ENCODE measurements around the gene KIFC1.
A peak's percentile ranks its signal among the peaks of the same experiment; 100 is the strongest.
"Not testable (repeated sequence)": the region's sequence is repeated elsewhere in the genome, so short reads cannot be mapped to it uniquely, and the experiment has no call there.

Gene KIFC1

DNA sequence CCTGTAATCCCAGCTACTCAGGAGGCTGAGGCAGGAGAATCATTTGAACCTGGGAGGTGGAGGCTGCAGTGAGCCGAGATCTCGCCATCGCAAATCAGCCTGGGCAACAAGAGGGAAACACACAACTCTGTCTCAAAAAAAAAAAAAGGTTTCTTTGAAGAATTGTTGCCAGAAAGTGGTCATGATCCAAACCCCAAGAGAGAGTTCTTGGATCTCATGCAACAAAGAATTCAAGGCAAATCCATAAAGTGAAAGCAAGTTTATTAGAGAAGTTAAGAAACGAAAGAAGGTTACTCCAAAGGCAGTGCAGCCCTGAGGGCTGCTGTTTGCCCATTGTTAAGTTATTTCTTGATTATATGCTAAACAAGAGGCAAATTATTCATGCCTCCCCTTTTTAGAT is 14.5 kb upstream of the KIFC1 start:
- no peak for DNase-seq

DNA sequence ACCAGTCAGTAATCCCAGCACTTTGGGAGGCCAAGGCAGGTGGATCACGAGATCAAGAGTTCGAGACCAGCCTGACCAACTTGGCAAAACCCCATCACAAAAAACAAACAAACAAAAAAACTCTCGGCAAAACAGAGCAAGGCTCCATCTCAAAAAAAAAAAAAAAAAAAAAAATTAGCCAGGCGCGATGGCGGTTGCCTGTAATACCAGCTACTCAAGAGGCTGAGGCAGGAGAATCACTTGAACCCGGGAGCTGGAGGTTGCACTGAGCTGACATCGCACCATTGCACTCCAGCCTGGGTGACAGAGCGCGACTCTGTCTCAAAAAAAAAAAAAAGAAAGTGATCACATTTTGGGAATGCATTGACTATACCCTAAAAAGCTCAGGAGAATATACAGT is 12.4 kb upstream of the KIFC1 start:
- DNase-seq: not testable (repeated sequence)

DNA sequence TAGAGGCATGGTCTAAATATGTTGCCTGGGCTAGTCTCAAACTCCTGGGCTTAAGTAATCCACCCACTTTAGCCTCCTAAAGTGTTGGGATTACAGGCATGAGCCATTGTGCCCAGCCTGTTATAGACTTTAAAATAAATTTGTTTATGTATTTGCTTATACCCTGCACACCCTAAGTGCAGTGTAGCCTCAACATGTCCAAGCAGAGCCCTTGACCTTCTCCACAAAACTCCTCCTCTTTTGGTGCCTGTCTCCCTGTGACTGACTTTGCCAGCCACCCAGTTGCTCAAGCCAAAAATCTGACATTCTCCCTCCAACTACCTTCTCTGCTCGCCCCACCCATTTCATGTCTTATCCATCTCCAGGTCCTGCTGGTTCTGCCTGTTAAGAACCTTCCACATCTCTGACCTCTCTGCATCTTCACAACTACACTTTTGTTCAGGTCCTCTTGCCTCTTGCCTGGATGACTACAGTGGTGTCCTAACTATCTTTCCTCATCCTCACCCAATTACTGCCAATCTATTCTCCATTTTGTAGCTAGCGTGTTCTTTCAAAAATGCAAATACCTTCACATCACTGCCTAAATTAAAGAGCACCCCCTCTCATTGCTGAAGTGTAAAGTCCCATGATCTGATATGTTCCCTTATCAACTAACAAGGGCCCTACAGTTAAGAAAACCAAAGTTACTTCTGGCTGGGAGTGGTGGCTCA is 11.2 kb upstream of the KIFC1 start:
- no peak for DNase-seq

DNA sequence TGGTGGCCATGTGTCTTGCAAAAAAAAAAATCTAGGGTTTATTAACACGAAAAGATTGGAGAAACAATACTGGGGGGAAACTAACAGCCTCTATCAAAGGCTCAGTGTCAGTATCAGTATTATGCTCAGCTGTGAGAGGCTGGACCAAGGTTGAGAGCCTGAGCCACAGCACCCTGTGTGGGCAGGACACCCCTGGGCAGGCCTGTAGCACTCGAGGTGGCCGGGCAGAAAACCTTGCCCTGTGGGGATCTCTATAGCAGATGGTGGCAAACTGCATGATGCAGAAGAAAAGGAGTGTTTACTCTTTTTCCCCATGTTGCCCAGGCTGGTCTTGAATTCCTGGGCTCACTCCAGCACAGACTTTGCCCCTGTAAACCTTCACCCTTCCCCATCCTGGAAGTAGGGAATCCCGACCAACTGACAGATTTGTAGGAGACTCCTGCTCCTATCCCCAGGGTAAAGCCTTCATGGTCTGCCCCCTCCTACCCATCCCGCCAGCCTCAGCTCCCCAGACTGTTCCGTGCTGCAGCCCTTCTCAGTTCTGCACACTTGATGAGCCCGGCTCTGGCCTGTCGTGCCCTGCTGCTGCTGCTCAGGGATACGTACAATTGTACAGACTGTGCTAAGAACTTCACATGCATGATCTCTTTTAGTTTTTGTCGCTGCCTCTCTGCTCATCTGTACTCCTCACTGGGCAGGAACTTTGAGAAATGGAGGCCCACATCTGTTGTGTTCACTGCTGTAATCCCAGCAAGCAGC is 8.0 kb upstream of the KIFC1 start:
- DNase-seq: no peak

DNA sequence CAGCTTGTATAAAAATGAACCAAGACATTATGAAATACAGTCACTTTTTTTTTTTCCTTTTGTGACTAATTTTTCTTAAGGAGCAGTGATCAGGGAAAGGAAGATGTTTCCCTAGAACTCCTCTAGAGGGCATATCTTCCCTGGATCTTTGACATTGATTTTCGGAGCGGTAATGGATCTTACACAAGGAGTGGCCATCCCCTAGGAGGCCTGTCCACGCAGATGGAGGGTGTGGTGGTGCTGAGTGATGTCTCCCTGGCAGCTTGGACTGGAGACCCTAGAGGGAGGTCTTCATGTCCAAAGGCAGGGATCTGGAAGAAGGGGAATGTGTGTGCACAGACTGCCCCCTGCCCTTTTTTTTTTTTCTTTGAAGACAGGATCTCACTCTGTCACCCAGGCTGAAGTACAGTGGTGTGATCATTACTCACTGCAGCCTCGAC is 7.0 kb upstream of the KIFC1 start:
- no peak for DNase-seq

DNA sequence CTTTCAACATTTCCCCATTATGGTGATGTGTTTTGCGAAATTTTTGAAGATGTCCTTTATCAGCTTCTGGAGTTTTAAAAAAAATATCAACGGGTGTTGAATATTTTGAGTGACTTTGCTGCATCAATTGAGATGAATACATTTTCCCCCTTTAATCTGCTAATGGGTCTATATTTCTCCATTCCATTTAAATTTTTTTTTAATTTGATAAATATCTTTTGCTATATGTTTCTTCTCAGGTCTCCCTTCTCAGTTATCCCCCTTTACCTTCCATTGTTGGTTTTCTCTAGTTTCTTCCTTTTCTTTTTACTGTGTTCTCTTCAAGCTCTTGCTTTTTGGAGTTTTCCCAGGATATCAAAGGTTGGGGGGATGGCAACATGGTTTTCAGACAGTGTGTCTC is 1.4 kb upstream of the KIFC1 start:
- DNase-seq: no peak

DNA sequence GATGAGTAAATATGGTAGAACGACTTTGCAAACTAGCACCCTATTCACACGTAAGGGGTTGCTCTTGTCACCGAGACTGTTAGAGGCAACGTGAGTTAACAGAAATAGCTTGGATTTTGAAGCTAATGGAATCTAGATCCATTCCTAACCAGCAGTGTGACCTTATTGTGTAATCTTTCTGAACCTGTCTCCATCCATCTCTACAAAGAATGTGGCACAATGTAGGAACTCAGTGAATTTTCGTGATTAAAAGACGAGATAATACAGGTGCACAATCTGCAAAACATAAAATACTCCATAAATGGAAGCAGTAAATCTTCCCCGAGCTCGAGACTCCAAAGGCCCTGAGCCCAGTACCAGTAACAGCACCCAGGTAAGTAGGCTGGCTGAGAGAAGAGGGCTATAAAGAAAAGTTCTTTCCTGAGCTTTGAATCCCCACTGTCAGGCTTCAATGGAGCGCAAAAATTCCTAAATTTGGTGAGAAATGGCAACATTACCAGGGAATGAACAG is 801 bp upstream of the KIFC1 start:
- DNase-seq: no peak

DNA sequence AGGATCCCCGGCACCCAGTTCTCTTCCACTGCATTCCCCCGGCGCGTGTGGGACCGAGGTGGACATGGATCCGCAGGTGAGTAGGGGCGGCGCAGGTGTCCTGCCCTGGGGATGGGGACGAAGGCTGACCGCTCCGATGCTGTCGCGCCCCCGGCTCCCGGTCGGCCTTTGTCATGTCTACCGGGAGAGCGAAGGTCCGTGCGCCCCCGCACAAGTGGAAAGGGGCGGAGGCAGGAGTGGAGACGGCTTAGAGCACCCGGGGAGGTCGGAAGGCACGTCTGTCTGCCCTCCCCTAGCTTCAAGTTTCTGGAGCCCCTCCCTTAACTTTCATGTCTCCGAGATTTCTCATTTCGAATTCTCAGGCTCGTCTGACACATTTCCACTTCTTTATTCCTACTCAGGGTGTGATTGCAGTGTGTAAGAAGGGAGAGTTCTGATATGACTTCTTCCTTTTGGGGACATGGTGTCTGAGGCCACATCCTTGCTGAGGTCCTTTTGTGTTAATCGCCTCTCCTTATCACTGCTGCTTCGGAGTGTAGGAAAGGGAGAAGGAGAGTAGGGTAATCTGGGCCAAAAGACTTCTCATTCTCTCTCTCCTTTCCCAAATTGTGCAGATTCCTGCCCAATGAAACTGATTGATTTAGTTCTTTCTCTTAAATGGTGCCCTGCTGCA is 435 bp downstream of the KIFC1 start:
- DNase-seq: peak; percentile 68

DNA sequence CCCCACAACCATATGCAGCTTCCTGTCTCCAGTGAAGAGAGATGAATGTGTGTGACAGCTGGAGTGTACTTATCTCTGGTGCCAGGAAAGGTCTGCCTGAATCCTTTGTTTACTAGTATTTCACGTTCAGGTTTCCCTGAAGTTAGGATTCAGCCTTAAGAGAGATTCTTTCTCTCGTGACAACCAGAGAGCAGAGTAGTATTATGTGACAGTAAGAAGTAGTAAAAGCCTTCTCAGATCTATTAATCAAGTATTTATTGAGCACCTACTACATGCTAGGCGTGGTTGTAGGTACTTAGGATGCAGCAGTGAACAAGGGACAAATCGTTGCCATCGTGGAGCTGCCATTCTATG is 949 bp downstream of the KIFC1 start:
- no peak for DNase-seq

DNA sequence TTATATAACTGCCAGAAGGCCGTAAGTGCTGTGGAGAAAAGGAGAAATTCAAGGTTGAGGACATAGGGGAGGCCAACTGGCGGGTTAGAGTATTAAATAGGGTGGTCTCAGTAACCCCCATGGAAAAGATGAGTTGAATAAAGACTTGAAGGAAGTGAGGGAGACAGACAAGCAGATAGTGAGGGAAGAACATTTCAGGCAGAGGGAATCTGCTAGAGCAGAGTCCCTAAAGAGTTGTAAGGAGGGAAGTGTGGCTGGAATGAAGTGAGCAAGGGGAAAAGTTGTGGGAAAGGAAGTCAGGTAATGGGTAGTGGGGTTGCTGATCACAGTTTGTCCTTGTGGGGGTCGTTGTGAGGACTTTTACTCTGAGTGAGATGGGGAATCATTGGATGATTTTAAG is 1.4 kb downstream of the KIFC1 start:
- no peak for DNase-seq

DNA sequence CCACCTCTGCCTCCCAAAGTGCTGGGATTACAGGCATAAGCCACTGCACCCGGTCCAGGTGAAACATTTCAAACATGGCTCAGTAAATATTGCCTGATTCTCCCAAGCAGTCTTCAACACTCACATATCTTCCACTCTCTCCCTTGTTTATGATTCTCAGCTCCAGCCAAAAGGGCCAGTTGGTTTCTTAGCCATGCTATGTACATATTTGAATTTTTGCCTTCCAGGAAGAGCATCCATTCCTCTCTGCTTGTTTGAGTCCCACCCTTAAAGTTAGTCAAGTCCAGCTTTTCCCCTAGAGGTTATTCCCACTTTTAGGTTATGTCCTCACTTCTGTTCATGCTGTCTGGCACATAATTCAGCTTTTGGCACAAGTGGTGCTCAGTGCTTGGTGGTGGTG is 5.9 kb downstream of the KIFC1 start:
- no peak for DNase-seq

DNA sequence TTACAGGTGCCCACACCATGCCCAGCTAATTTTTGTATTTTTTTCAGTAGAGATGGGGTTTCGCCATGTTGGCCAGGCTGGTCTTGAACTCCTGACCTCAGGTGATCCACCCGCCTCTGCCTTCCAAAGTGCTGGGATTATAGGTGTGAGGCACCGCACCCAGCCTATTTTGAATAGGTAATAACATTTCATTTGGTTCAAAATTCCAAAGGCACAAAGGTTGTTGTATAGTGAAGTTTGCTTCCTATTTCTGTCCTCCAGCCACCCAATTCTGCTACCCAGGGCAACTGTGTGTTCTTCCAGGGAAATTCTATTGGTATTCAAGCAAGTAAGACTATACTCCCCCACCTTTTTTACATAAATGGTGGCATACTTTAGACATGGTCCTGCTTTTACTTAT is 7.0 kb downstream of the KIFC1 start:
- DNase-seq: not testable (repeated sequence)

DNA sequence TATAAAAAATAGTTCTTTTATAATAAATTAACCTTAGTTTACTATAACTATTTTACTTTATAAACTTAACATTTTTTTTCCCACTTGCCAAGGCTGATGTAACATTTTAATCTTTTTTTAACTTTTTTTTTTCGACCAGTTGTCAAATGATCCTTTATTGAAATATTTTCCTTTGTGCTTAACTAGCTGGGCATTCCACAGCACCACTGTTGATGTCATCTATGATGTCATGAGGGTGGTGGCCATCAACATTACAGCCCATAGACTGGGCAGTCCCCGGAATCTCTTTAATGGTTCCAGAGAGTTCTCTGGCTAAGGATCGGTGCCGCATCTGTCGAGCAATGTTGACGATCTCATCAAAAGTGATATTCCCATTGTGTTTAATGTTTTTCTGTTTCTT is 8.3 kb downstream of the KIFC1 start:
- DNase-seq: not testable (repeated sequence)

DNA sequence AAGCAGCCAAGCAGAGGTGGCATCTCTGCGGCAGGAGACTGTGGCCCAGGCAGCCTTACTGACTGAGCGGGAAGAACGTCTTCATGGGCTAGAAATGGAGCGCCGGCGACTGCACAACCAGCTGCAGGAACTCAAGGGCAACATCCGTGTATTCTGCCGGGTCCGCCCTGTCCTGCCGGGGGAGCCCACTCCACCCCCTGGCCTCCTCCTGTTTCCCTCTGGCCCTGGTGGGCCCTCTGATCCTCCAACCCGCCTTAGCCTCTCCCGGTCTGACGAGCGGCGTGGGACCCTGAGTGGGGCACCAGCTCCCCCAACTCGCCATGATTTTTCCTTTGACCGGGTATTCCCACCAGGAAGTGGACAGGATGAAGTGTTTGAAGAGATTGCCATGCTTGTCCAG is 13.3 kb downstream of the KIFC1 start:
- no peak for DNase-seq

DNA sequence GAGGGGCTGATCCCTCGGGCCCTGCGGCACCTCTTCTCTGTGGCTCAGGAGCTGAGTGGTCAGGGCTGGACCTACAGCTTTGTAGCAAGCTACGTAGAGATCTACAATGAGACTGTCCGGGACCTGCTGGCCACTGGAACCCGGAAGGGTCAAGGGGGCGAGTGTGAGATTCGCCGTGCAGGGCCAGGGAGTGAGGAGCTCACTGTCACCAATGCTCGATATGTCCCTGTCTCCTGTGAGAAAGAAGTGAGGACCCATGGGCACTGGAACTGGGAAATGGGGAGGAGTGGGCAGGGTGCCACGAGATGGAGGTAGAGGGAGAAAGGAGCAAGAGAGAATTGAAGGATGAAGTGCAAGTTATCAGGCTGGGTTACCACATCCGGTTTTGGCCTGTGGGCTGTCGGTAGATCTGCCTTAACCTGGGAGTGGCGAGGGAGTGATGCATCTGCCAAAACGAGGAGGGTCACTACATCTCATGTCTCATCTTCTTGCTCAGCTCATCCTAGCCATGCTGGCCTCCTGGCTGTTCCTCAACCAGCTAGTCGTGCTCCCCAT is 13.8 kb downstream of the KIFC1 start:
- no peak for DNase-seq

DNA sequence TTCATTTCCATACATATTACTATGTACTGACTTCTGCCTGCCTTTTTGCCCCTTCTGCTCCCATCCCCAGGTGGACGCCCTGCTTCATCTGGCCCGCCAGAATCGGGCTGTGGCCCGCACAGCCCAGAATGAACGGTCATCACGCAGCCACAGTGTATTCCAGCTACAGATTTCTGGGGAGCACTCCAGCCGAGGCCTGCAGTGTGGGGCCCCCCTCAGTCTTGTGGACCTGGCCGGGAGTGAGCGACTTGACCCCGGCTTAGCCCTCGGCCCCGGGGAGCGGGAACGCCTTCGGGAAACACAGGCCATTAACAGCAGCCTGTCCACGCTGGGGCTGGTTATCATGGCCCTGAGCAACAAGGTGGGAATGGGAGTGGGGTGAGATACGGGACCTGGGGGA is 14.5 kb downstream of the KIFC1 start:
- DNase-seq: no peak

DNA sequence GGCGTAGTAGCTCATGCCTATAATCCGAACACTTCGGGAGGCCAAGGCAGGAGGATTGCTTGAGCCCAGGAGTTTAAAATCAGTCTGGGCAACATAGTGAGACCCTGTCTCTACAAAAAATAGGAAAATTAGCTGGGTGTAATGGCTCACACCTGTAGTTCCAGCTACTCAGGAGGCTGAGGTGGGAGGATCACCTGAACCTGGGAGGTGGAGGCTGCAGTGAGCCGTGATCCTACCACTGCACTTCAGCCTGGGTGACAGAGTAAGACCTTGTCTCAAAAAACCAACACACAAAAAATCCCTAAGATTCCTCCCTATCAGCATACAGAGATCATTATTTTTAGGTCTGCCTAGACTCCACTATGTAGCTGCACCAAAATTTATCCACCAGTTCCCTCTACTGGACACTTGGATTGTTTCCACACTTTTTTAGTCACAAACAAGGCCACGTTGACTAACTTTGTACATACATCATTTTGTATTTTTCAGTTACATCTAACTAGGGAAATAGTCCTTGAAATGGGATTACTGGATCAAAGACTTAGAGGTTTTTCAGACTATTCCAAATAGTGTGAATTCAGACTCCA is 15.6 kb downstream of the KIFC1 start:
- DNase-seq: no peak

DNA sequence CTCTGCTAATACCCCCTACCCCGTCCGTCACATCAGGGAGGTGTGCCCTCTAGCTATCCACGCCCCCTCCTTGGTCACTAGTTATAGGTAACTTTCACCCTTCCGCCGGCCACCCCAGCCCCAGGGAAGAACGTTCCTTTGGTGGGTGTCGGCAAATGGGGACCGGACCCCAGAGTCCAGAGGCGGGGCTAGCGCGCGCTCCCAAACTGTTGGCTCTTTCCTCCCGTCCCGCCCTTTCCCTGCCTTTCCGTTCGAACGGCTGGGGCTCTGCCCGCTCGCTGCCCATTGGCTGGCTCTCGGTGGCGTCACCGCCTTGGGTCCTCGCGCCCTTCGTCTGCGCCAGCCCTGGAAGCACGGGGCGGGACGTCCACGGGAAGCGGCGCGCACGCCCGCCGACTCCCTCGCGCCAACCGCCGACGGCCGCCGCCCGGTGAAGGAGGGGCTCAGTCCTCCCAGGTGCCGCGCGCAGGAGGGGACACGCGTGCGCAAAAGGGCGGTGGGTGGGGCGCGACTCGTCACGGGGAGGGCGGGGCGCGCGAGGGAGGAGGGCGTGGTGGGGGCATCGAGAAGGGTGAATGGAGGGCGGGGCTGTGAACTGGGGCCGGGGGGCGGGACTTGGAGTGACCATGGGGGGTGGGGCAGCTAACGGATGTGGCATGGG is 18.6 kb downstream of the KIFC1 start:
- DNase-seq: peak; percentile 97

DNA sequence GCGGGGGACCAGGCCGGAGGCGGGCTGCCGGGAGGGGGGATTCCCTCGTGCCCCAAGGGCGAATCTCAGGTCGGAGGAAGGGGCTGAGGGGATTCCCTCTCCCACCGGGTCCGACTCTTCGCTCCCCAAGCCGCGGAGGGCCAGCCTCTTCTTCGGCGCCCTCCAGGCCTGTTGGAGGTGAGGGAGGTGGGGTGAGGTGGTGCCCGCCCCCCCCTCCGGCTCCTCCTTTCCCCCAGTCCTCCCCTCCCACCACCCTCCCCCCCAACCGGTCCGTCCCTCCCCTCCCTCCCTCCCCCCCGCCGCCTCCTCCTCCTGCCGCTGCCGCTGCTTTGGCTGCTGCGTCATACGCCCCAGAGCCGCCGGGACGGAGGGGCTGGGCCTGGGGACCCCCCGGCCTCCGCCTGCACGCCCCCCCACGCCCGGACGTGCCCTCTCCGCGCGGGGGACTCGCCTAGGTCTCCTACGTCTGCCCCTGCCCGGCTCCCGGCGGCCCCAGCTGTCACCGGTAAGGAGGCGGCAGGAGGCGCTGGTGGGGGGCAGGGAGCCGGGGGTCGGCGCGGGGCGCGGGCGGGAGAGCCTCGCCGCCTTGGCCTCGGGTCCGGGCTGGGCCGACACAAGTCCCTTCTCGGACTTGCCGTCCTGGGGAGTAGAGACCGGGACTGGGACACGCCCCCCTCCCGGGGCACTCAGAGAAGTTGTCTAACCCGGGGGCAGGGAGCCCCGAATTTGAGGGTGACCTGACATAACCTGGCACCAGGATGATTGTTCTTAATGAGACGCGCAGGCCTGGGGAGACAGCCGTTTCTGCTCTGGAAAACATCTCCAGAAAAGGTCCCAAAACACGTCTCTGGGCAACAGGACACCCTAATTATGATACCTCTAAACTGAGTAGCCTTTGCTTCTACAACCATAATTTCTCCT is 19.3 kb downstream of the KIFC1 start, which contains the start of gene PHF1:
Gene PHF1 (plus strand): TSS at position 304 of the 921 bp plus-strand sequence. CDS start 1,250 bp downstream, outside the sequence.
- no peak for DNase-seq

DNA sequence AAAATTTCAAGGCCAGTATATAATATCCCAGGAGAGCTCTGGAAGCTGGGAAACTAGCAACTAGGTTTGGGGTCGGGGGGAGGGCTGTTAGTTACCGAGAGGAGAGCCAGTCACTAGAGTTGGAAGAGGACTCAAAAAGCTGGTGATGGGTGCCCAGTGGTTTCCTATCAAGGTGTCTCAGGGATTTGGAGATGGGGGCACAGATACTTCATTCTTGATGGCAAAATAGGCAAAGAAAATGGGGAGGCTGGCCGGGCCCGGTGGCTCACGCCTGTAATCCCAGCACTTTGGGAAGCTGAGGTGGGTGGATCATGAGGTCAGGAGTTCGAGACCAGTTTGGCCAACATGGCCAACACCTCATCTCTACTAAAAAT is 20.0 kb downstream of the KIFC1 start:
- no peak for DNase-seq
